Ovary (tissue), 9 donors: ENCODE data around the gene MAGEC1. TPM values are rescaled to one million over a fixed set of nuclear protein-coding genes. Genes with fewer than 3 reads are reported as not detected.

Experiments used
- DNase-seq, 5 donors: peaks; one replicate each; pipeline ENCODE4 v3.0.0-alpha.2; 2019 to 2020
- H3K27ac ChIP-seq, 2 donors: fragments of 200-600 bp; one replicate each; pipeline versions ENCODE4 v1.5.1 to v1.8.0; 2019 to 2022
- H3K27me3 ChIP-seq: fragments of 200-600 bp; one replicate; pipeline ENCODE4 v1.8.0; 2022
- H3K36me3 ChIP-seq: fragments of 200-600 bp; sonication (generic); one replicate; pipeline ENCODE4 v1.5.1; 2019
- H3K4me1 ChIP-seq: one replicate; pipeline ENCODE4 v1.8.1; 2013; ENCODE audit warnings: mild to moderate bottlenecking, moderate library complexity; ENCODE audit not compliant: insufficient read depth
- H3K4me3 ChIP-seq: fragments of 200-600 bp; sonication (generic); one replicate; pipeline ENCODE4 v1.5.1; 2017
- H3K9me3 ChIP-seq, 2 donors: fragments of 200-600 bp in 1 of 2; sonication (generic) in 1 of 2; one replicate each; pipeline versions ENCODE4 v1.5.1 to v1.8.1; 2013 to 2019; ENCODE audit warnings: mild to moderate bottlenecking in 1 of 2, moderate library complexity in 1 of 2
- CTCF ChIP-seq, 3 donors: fragments of 450-650 bp in 2 of 3; fragments of 200-600 bp in 1 of 3; IDR thresholded peaks; one replicate each; pipeline versions ENCODE4 v1.5.1 to v1.8.0; 2016 to 2022; ENCODE audit warnings: antibody characterized with exemption in 3 of 3, mild to moderate bottlenecking in 1 of 3
- EP300 ChIP-seq: sonication (generic); formaldehyde crosslinking; IDR thresholded peaks from one replicate; pipeline ENCODE4 v1.6.1; 2017; ENCODE audit warnings: antibody characterized with exemption
- POLR2A ChIP-seq: fragments of 450-650 bp; IDR thresholded peaks from one replicate; pipeline ENCODE4 v1.6.1; 2017; ENCODE audit warnings: antibody characterized with exemption, mild to moderate bottlenecking, moderate library complexity
- WGBS, 3 donors: extraction: QIAGEN DNeasy Blood & Tissue Kit in 1 of 3; methylation state at CpG; one replicate each; pipeline versions ENCODE4 v1.1.5 to v1.1.7; 2013 to 2017; 5-methylcytosine and 5-hydroxymethylcytosine counted together
- intact Hi-C, 4 donors: fragments of 100-400 bp; cut with DNase I; formaldehyde crosslinking; loops; one replicate each; pipeline versions ENCODE4 v1.11.0 to v1.15.1; 2022 to 2023
- polyA plus RNA-seq, 2 donors: library from polyadenylated mRNA; stranded (reverse); fragments of 200-250 nt in 1 of 2; fragments of 350-450 nt in 1 of 2; fragmentation: Illumina TruSeq in 1 of 2; extraction: RNeasy Lipid Tissue Mini Kit (QIAGEN cat#74804) in 1 of 2; gene quantifications; one replicate each; pipeline ENCODE4 v1.2.3, GENCODE V29; 2013 to 2014
- total RNA-seq, 7 donors: library from RNA; depleted of rRNA in 2 of 7; stranded (reverse); fragments of >200 nt in 2 of 7; fragmentation: NEBNext Ultra II Directional in 3 of 7; extraction: Animal tissue kit (Norgen Biotek cat#: 25700) in 3 of 7; gene quantifications; one replicate each; pipeline versions ENCODE4 v1.1.0 to v1.2.4, GENCODE V29; 2016 to 2023
- donor health status: DM: no; HTN: no; CAD: no; lungs with moderate emphysema.
- donor health status: DM: no; HTN: no; CAD: no.
- donor health status: Bipolar disorder and iron deficiency.
- donor health status: DM: yes; HTN: yes; CAD: no.
- donor health status: DM: no; HTN: no; CAD: no.
- donor health status: DM: yes; HTN: yes; CAD: no.

Gene MAGEC1
- total and polyA plus RNA-seq, 9 donors = 0.05 TPM; not detected in 8

DNA sequence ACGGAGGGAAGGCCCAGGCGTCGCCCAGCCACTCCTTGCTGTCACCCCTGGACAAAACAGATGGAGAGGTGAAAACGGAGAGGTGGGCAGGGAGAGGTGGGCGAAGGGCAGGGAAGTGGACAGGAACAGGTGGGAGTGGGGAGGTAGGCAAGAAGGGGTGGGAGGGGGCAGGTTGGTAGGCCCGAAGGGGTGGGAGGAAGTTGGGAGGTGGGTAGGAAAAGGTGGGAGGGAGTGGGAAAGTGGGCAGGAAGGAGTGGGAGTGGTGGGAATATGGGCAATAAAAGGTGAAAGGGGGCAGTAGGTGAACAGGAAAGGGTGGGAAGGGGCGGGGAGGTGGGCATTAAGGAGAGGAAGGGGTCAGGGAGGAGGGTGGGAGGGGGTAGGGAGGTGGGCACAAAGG, 9.0 kb upstream of the MAGEC1 start:
- Histone ChIP-seq H3K4me1 (no peaks in the 10 kb centered on the region), H3K27ac (no peak overlapping the region), H3K9me3 (no peaks in the 10 kb centered on the region), H3K36me3 (no peaks in the 10 kb centered on the region), H3K4me3 (no peak overlapping the region), H3K27me3 (no peaks in the 10 kb centered on the region)
- DNase-seq = no peak
- intact Hi-C loops = no loop called here
- no peak for TF ChIP-seq CTCF (IDR thresholded peaks at IDR 0.05)
- TF ChIP-seq EP300 = no peak
- TF ChIP-seq POLR2A = no peak
- 70 to 77% (median 73%) methylated on average over 7 of the region's 7 CpGs for WGBS, 3 donors

- no peak for DNase-seq
- 74 to 78% (median 77%) methylated on average over 2 of the region's 2 CpGs for WGBS, 3 donors
- H3K9me3 ChIP-seq = no peaks in the 10 kb centered on the region
- H3K27ac ChIP-seq = no peak overlapping the region
- intact Hi-C loops = no loop called here
- H3K36me3 ChIP-seq = no peaks in the 10 kb centered on the region
- H3K4me3 ChIP-seq = no peak overlapping the region
- no peaks in the 10 kb centered on the region for H3K27me3 ChIP-seq
- no peaks in the 10 kb centered on the region for H3K4me1 ChIP-seq
- no peak for TF ChIP-seq POLR2A
- TF ChIP-seq EP300 = no peak
- no peak for TF ChIP-seq CTCF (IDR thresholded peaks at IDR 0.05)
Observed at GRCh38 chrX:141897690-141898089, 6.0 kb upstream of the MAGEC1 start.

DNA sequence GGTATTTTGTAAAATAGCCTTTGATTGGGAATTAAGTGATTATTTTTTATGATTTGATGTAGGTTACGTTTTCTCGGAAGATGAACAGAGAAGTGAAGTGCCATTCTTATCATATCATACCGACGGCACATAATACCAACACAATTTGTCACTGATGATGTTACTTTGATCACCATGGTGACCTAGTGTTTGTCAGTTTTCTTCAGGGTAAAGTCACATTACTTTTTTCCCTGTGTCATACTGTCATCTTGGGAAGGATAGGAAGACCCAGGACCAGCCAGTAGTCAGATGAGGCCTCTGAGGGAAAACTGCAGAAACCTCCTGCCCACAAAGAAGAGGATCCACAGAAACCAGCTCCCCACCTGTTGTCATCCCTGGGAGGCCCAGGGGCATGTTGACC, 1.3 kb upstream of the MAGEC1 start:
- intact Hi-C loops = loop anchor here in 1 of 4 donors (5.0 kb wide), 1 partner anchor 965 kb away; no protein-coding TSS in a partner anchor
- H3K4me3 ChIP-seq = no peak overlapping the region
- no peaks in the 10 kb centered on the region for H3K9me3 ChIP-seq
- TF ChIP-seq EP300 (no peak), POLR2A (no peak), CTCF (IDR thresholded peaks at IDR 0.05) (no peak)
- no peaks in the 10 kb centered on the region for H3K36me3 ChIP-seq
- H3K4me1 ChIP-seq = no peaks in the 10 kb centered on the region
- no peak overlapping the region for H3K27ac ChIP-seq
- H3K27me3 ChIP-seq = no peaks in the 10 kb centered on the region
- 88 to 94% (median 90%) methylated on average over 4 of the region's 4 CpGs for WGBS, 3 donors
- DNase-seq = no peak

DNA sequence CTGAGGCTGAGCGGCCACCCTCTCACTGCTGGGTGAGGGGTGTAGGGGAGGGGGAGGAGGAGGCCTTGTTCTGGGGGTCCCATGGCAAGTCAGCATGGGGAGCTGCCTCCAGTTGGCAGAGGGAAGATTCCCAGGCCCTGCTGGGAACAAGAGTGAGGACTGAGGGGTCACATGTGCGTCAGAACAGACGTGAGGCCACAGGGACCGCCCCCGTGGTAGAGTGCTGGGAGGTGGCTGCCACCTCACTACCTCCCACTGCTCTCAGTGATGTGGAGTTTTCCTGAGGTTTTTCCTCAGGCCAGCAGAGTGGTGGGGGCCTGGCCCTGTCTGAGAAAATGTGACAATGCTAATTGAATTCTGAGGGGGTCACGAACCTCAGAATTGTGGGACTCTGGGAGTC, 568 bp downstream of the MAGEC1 start:
- WGBS, 3 donors = 77 to 79% (median 78%) methylated on average over 6 of the region's 6 CpGs
- no peaks in the 10 kb centered on the region for H3K4me1 ChIP-seq
- no peaks in the 10 kb centered on the region for H3K36me3 ChIP-seq
- H3K27me3 ChIP-seq = no peaks in the 10 kb centered on the region
- H3K9me3 ChIP-seq = no peaks in the 10 kb centered on the region
- H3K4me3 ChIP-seq = no peak overlapping the region
- TF ChIP-seq CTCF (IDR thresholded peaks at IDR 0.05) (no peak), EP300 (no peak), POLR2A (no peak)
- intact Hi-C loops = loop anchor here in 1 of 4 donors (5.0 kb wide), 1 partner anchor 967 kb away; no protein-coding TSS in a partner anchor
- DNase-seq = no peak
- H3K27ac ChIP-seq = no peak overlapping the region
